HG03439 (cell line): ENCODE measurements around the gene IL17D.
"Not testable (repeated sequence)": the region's sequence is repeated elsewhere in the genome, so short reads cannot be mapped to it uniquely, and the experiment has no call there.

Source experiments
- ATAC-seq: cut with Tn5 transposase; IDR thresholded peaks from one replicate; pipeline ENCODE4 v1.9.1; 2021; ENCODE audit warnings: mild to moderate bottlenecking, moderate library complexity; ENCODE audit not compliant: unreplicated experiment

Gene IL17D

DNA sequence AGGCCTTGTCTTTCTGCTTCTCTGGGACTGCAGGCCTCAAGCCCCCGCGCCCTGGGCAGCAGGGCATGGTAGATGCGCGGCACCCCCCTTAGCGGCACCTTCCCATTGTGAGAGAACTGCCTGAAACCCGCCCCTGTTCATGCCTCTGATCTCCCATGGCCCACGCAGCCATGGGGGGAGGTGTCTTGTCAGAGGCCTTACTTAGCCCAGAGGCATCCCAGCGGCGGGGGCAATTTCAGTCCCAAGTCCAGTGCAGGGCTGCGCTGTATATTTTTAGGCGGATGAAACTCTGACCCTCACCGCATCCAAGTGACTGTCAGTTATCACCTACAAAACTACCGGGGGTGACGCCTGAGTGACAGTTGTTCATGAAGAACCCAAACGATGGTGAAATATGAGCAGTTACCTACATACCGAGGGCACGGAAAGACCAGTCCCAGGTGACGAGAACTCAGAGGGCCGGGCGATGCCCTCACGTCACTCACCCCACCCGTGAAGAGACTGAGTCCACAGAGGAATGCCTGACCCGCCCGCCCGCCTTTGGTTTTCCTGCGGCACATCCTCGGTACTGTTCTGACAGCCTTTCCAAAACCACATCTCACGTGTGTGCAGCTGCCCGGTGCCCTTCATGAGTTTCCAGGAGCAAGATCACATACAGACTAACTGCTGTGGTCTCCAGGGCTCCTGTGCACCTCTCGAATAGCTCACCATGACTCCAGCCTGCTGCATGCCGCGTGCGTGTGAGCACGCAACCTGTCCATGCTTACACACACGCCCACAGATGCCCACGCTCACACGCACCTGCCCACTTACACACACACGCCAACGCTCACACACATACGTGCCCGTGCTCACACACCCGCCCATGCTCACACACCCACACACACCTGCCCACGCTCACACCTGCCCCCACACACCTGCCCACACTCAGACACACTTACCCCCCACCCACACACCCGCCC, 14.4 kb downstream of the IL17D start:
- ATAC-seq: no peak

DNA sequence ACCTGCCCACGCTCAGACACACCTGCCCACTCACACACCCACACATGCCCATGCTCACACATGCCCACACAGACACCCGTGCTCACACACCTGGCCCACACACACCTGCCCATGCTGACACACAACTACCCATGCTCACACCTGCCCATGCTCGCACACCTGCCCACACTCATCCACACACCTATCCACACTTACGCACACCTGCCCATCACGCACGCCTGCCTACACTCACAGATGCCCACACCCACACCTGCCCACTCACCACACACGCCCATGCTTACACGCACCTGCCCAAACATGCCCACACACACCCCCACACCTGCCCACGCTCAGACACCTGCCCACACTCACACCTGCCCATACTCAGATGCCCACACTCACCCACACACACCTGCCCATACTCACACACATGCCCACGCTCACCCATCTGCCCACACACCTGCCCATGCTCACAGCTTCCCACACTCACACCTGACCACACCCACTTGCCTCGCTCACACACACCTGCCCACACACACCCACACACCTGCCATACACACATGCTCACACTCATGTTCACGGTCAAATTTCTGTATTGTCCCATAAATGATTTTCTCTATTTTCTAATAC, 15.6 kb downstream of the IL17D start:
- no peak for ATAC-seq

DNA sequence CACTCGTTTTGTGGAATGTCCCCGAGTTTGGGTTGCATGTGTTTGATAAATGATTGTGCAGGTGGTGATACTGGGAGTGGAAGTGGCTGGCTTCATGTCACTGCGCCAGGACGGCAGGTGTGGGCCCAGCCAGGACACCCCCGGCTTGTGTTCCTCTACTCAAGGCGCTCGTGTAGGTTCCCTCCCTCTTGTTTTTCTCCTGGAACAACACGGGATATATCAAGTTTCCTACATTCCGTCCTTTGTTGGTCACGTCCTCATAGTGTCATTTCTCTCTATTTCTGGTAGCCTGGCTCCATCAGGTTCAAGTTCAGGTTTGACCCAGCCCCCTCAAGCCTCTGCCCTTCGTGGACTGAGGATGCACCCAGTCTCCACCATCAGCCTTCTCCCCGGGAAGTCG, 16.3 kb downstream of the IL17D start:
- ATAC-seq: no peak

DNA sequence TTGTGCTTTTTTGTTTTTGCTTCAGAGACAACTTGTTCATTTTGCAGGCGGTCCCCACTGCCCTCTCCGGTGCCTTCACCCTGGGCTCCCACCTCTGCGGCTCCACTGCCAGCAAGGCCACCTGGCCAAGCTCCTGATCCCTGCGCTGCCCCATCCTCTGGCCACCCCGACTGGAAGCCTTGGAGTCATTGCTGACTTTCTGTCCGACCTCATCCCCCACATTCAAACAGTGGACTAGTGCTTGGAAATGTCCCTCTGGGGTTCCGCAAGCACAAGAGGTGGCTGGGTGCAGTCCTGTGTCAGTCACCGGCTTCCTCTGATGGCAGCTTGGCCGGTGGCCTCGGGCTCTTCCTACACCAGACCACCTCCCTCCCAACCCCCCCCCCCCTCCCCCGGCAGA, 17.0 kb downstream of the IL17D start:
- no peak for ATAC-seq

DNA sequence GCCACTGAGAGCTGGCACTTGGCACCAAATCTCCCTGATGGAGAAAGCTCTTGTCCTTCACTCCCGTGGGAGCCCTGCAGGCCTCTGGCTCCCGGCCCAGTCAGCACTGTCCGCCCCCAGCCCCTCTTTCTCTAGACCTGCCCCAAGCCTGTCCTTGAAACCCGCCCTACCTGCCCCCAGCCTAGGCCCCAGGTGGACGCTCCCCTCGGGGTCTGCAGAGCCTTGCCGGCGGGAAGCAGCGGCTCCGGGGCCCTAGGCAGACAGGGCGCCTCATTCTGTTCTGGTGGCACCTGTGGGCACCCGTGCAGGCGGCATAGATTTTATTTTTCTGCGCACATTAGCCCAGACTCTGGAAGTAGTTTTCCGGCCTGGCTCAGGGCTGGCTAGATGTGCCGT, 17.6 kb downstream of the IL17D start:
- ATAC-seq: no peak

DNA sequence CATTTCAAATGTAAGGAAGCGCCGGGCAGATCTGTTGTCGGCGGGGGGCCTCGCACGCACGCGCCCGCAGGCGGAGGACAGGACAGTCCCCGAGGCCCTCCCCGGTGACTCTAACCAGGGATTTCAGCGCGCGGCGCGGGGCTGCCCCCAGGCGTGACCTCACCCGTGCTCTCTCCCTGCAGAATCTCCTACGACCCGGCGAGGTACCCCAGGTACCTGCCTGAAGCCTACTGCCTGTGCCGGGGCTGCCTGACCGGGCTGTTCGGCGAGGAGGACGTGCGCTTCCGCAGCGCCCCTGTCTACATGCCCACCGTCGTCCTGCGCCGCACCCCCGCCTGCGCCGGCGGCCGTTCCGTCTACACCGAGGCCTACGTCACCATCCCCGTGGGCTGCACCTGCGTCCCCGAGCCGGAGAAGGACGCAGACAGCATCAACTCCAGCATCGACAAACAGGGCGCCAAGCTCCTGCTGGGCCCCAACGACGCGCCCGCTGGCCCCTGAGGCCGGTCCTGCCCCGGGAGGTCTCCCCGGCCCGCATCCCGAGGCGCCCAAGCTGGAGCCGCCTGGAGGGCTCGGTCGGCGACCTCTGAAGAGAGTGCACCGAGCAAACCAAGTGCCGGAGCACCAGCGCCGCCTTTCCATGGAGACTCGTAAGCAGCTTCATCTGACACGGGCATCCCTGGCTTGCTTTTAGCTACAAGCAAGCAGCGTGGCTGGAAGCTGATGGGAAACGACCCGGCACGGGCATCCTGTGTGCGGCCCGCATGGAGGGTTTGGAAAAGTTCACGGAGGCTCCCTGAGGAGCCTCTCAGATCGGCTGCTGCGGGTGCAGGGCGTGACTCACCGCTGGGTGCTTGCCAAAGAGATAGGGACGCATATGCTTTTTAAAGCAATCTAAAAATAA, 18.2 kb downstream of the IL17D start:
- ATAC-seq: no peak

DNA sequence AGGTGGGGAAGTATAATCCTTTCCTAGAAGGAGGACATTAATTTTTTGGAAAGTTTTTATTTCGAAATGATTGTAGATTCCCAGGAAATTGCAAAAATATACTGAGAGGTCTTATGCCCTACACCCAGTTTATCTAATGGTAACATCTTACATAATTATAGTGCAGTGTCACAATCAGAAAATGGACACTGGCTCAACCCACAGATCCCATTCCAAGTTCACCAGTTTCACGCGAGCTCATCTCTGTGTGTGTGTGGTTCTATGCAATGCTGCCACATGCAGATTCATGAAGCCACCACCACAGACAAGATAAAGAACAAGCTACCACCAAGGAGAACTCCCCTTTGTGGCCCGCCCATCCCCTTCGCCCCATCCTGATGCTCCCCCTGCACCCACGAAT, 24.4 kb downstream of the IL17D start:
- ATAC-seq: no peak

DNA sequence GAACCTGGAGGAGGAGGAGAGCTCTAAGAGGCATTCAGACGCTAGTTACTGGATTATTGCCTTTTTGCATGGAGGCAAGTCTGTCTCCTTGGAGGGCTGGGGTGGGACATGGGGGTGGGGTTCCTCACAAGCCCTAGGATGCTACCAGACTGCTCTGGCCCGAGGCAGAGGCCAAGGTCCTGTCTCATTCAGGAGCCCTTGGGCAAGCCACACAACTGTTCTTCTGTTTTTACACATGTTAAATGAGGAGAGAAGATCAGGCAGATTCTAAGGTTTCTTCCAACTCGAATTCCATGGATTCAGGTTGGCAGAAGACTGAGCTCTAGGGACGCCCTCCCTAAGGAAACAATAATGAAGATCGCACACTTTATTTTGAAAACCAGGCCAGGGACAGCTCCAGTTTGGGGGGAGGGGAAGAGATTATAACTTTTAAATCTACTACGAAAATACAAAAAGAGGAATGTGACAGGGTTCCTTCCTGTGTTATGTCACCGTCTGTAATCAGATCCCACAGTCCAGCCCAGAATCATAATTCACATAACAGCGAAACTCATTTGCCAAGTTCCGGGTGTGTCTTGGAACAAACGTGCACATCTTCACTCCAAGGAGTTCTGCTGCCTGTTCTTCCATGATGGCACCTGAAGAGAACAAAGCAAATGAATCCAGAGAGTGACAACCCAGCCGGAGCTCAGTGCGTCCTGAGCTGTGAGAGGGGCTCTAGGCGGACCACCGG, 25.2 kb downstream of the IL17D start:
- ATAC-seq: no peak

DNA sequence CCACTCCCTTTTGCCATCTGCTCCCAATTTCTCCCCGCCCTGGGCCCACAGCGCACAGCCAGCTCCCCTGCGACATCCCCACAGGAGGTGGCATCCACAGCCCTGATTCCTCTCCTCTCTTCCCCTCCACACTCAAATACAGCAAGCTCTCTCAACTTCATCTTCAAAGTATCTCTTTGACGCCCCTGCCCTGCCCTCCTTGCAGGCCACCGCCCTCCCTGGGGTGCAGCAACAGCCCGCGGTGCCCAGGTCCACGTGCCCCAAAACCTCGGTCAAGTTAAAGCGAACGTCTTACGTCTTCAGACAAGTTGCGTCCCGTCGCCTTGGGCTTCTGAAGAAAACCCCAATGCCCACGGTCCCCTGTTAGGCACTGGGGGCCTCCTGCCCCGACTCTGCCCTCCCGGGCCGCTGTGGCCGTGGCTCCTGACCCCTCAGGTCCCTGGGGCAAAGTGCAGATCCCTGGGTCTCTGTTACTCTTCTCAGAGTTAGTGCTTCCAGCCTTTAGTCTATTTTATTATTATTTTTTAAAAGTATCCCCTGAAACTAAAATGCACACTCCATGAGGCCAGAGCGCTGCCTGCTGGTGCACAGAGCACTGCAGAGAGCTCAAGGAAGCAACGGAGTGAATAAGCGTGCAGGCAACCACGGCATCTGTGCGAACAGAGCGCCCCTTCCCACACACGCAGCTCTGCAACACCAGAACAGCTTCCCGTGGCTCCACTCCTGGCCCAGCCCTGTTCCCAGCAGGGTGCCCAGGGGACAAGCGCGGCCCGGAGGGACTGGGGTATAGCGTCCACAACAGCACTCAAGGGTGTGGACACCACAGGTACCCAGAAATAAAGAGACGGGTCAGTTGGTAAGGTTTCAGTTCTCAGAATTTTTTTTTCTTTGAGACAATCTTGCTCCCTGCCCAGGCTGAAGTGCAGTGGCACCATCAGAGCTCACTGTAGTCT, 26.4 kb downstream of the IL17D start:
- no peak for ATAC-seq

DNA sequence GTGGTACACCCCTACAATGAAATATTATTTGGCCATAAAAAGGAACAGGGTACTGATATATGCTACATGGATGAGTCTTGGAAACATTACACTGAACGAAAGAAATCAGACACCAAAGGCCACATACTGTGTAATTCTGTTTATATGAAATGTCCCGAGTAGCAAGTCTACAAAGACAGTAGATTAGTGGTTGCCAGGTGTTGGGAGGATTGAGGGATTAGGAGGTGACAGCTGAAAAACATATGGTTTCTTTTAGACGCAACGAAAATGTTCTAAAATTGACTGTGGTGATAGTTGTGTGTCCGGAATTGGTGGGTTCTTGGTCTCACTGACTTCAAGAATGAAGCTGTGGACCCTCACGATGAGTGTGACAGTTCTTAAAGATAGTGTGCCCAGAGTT, 35.1 kb downstream of the IL17D start:
- no peak for ATAC-seq

DNA sequence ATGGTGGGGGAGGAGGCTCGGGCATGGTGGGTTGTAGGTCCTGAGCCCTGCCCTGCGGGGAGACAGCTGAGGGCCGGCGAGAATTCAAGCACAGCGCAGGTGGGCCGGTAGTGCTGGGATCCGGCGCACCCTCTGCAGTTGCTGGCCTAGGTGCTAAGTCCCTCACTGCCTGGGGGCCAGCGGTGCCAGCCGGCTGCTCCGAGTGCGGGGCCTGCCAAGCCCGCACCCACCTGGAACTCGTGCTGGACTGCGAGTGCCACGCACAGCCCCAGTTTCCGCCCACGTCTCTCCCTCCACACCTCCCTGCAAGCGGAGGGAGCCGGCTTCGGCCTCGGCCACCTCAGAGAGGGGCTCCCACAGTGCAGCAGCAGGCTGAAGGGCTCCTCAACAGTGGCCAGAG, 36.5 kb downstream of the IL17D start:
- no peak for ATAC-seq

DNA sequence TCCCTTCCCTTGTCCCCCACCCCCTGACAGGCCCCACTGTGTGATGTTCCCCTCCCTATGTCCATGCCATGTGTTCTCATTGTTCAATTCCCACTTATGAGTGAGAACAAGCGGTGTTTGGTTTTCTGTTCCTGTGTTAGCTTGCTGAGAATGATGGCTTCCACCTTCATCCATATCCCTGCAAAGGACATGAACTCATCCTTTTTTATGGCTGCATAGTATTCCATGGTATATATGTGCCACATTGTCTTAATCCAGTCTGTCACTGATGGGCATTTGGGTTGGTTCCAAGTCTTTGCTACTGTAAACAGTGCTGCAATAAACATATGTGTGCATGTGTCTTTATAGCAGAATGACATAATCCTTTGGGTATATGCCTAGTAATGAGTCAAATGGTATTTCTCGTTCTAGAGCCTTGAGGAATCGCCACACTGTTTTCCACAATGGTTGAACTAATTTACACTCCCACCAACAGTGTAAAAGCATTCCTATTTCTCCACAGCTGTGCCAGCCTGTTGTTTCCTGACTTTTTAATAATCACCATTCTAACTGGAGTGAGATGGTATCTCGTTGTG, 40.4 kb downstream of the IL17D start:
- not testable (repeated sequence) for ATAC-seq

DNA sequence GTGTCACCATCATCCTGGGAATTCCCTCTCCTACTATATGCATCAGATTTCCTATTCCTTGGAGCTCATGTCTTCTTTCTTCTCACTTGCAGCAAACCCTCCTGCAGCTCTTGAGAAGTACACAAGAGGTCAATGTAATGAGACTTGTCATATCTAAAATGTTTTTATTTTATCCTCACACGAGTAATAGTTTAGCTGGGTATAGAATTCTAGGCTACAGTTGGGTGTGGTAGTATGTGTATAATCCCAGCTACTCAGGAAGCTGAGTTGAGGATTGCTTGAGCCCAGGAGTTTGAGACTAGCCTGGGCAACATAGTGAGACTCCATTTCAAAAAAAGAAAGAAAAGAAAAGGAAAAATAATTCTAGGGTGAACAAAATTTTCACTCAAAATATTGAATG, 45.9 kb downstream of the IL17D start:
- no peak for ATAC-seq

DNA sequence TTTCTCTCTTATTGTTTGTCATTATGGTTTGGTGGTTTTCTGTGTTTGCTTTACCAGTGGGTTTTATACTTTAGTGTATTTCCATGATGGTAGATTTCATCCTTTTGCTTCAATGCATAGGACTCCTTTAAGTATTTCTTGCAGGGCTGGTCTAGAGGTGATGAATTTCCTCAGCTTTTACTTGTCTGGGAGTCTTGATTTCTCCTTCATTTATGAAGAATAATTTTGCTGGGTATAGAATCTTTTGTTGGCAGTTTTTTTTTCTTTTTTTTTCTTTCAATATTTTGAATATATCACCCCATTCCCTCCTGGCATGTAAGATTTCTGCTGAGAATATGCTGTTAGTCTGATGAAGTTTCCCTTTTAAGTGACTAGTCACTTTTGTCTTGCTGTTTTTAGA, 50.5 kb downstream of the IL17D start:
- ATAC-seq: no peak

DNA sequence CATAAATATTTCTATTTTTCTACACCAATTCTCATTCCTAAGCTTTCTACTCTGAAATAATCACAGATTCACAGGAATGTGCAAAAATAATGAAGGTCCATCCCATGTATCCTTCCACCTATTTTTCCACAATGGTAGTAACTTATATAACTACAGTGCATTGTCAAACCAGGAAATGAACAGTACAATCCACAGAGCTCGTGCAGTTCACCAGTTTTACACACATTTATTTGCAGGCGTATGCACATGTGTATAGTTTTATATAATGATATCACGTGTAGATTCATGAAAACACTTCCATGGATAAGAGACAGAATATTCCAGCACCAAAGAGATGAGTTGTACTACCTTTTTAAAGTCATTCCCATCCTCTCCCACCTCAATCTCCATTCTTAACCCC, 57.4 kb downstream of the IL17D start:
- no peak for ATAC-seq

DNA sequence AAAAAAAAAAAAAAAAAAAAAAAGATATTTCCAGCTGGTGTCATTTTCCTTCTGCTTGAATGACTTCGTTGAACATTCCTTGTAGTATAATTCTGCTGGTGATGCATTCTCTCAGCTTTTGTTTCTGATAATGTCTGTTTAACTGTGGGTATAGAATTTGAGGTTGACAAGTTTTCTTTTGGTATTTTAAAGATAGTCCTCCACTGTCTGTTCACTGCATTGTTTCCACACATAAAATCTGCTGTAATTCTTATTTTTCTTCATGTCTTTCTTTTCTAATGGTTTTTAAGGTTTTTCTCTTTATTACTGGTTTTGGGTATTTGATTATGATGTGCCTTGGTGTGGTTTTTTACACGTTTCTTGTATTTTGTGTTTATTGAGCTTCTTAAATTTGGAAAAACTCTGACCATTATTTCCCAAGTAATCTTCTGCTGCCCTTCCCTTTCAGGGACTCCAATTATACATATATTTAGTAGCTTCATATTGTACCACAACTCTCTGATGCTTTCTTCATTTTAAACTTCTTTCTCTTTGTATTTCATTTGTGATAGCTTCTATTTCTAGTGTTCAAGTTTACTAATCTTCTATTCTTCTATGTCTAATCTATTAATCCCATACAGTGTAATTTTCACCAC, 63.9 kb downstream of the IL17D start:
- no peak for ATAC-seq

DNA sequence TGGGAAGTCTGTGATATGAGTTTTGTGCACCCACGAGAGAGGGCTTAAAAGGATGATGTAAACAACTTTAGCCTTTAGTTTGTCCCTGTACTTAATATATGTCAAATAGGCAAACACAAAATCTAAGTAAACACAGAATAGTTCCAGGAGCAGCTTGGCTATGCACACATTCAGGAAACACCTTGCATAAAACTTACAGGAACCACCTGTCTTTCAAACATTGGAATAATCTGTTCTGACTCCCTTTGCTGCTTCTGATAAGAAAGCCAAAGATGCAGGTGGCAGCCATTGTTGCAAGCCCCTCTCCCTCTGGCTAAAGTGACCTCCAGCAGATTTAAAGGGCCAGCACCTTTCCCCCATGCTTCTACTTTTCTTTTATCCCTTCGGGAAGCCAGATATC, 65.6 kb downstream of the IL17D start:
- ATAC-seq: no peak

DNA sequence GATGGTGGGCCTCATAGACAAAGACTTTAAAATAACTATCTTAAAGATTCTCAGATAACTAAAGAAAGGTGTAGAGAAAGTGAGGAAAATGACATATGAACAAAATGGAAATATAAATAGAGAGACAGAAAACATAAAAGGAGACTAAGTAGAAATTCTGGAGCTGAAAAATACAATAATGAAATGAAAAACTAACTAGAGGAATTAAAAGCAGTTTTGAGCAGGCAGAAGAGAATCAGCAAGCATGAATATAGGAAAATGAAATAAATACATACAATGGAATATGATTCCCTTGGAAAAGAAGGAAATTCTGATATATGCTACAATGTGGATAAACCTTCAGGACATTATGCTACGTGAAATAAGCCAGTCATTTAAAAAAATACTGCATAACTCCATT, 66.3 kb downstream of the IL17D start:
- ATAC-seq: no peak
